Measurements from ENCODE around the gene TIMP2. TPM values are rescaled to one million over a fixed set of nuclear protein-coding genes. Genes with fewer than 3 reads are reported as not detected.

TIMP2 gene
- total and polyA plus RNA-seq, 2 of the 13 experiments (the other 11 are each of a cell fraction or from before 2014, with no cell fraction given), result 3.8 to 8.5 TPM

GRCh38 chr17:78840780-78841611, 84.2 kb downstream of the TIMP2 start, which contains the start of gene USP36 (continued):
- TF ChIP-seq BCL3 (CRISPR knock-in tag; IDR thresholded peaks at IDR 0.05) (peak; percentile 99), BRCA1 (CRISPR knock-in tag; IDR thresholded peaks at IDR 0.05) (no peak), TCF12 (IDR thresholded peaks at IDR 0.05) (no peak), TCF12 (CRISPR knock-in tag; IDR thresholded peaks at IDR 0.05) (peak; percentile 75; the same call in 1 of the 2 replicates), TOPORS (CRISPR knock-in tag; IDR thresholded peaks at IDR 0.05) (peak; percentile 94), KDM5B (CRISPR knock-in tag; IDR thresholded peaks at IDR 0.05; ENCODE audit: borderline replicate concordance) (peak; percentile 95), SMAD1 (CRISPR knock-in tag; IDR thresholded peaks at IDR 0.05; ENCODE audit: borderline replicate concordance, low read depth) (peak; percentile 95; the same call in 1 of the 2 replicates), SMARCC2 (IDR thresholded peaks at IDR 0.05) (0 out of 2 replicates have a peak, but pooled peaks have one; percentile 35), ZNF20 (CRISPR knock-in tag; IDR thresholded peaks at IDR 0.05) (no peak), NCOA2 (CRISPR knock-in tag; IDR thresholded peaks at IDR 0.05) (peak; percentile 57), ZNF251 (CRISPR knock-in tag; IDR thresholded peaks at IDR 0.05) (no peak), E2F2 (CRISPR knock-in tag; IDR thresholded peaks at IDR 0.05; ENCODE audit: borderline replicate concordance) (no peak), DZIP1 (CRISPR knock-in tag; IDR thresholded peaks at IDR 0.05) (no peak), ZNF101 (CRISPR knock-in tag; IDR thresholded peaks at IDR 0.05; ENCODE audit: borderline replicate concordance, low read depth) (peak; percentile 79; the same call in 1 of the 2 replicates), ZNF703 (CRISPR knock-in tag; IDR thresholded peaks at IDR 0.05; ENCODE audit: borderline replicate concordance) (no peak), HOMEZ (CRISPR knock-in tag; IDR thresholded peaks at IDR 0.05; ENCODE audit: low read depth) (peak; percentile 75), AGO1 (IDR thresholded peaks at IDR 0.05; ENCODE audit: low read depth, low read length, poor library complexity, severe bottlenecking) (peak; percentile 33), FOXO4 (CRISPR knock-in tag; conservative IDR thresholded peaks at IDR 0.05) (no peak), ZNF10 (CRISPR knock-in tag; IDR thresholded peaks at IDR 0.05; ENCODE audit: borderline replicate concordance, low read depth) (0 out of 2 replicates have a peak, but pooled peaks have one; percentile 65)
